GM18867 (cell line): ENCODE measurements around the gene SPAG6.
A peak's percentile ranks its signal among the peaks of the same experiment; 100 is the strongest.
"Not testable (repeated sequence)": the region's sequence is repeated elsewhere in the genome, so short reads cannot be mapped to it uniquely, and the experiment has no call there.

Experiments used
- ATAC-seq: cut with Tn5 transposase; IDR thresholded peaks from one replicate; pipeline ENCODE4 v1.9.1; 2021; ENCODE audit warnings: mild to moderate bottlenecking, moderate library complexity; ENCODE audit not compliant: unreplicated experiment

SPAG6 gene

DNA sequence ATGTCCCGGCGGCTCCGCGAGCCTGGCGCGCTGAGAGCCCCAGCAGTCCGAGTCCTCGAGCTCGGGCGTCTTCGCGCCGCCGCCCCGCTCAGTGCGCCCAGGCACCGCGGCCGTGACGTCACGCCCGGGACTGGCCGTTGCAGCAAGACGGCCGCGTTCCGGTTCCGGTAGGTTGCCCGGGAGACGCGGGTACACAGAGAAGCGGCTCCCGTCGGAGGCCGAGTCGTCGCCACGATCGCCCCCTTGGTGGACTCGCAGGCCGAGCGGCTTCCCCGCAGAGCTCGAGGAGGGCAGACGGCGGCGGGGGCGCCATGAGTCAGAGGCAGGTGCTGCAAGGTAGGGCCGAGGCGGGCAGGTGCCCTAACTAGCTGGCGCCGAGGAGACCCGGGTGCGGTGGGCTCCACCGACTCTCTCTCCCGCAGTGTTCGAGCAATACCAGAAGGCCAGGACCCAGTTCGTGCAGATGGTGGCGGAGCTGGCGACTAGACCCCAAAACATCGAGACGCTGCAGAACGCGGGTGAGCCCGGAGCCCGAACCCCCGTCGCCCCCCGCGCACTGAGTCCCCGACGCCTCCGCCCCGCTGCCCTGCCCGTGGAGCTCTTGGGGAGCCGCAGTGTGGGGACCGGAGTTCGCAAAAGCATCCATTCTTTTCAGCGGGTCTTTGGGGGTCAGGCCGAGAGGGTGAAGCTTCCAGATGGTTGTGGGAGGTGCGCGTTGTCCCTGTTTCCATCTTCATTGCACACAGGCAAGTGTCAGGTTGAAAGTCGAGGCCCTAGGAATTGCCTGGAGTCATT lies at the start of gene SPAG6:
Gene SPAG6 (plus strand): TSS at position 196 of the 795 bp plus-strand sequence. CDS start 116 bp downstream, at position 312.
- no peak for ATAC-seq

GRCh38 chr10:22301193-22301592 lies 44.1 kb upstream of the SPAG6 start:
- no peak for ATAC-seq

DNA sequence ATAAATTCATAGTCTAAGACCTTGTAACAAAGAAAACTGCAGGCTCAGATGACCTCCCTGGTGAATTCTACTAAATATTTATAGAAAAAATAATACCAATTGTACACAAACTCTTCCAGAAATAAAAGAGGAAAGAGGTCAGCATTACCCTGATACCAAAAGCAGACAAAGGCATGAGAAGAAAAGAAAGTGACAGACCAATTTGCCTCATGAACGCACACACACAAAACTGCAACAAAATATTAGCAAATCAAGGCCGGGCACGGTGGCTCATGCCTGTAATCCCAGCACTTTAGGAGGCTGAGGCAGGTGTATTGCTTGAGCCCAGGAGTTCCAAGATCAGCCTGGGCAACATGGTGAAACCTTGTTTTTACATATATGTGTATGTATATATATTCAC lies 41.8 kb upstream of the SPAG6 start:
- no peak for ATAC-seq

- ATAC-seq = no peak
Observed at GRCh38 chr10:22305721-22306120, 39.6 kb upstream of the SPAG6 start.

DNA sequence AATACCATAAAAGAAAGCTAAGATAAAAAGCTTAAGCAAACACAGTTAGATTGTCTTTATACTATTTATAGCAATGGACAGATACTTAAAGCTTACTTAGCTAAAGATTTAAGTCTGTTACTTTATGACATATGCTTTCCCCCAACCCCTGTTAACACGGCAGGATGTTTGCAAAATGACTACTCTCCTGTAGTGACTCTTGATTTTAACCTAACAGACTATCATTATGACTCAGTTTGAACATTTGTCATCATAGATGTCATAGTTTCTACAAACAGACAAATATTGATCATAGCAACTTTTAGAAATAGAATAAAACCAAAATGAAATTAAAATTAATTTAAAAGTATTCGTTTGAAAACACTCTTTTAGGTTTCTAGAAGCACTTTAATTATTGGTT lies 36.9 kb upstream of the SPAG6 start:
- peak; percentile 97 for ATAC-seq

DNA sequence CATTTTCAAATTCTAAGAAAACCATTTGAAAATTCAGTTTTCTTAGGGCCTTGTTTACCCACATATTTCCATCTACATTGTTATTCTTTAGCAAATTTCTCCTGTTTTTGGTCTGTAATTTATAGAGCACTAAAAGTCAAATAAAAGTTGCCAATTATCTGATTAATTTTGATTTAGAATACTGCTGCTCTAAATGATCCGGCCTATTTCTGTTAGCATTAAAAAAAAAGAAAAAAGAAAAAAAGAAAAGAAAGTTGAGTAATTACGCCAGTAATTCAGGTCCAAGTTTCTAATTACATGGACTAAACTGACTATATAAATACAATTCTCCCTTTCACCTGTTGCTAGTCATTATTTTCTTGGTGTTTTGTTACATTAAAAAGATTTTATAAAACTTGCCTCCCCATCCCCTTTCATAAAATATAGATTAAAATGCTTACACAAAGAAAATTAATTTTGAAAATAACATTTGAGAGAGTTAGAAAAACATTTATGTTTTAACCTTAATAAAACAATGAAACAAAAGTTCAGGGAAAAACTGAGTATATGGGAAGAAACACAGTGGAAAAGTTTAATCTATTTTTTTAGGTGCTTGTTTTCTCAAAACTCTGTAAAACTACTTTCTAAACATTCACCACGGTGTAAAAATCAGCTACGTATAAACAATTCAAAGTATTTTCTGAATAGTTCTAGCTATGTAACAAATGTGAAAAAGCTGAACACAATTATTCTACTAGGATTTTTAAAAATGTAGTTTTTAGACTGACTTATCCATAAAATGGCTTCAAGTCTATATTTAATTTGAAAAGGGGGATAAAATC lies 35.9 kb upstream of the SPAG6 start:
- ATAC-seq = no peak

DNA sequence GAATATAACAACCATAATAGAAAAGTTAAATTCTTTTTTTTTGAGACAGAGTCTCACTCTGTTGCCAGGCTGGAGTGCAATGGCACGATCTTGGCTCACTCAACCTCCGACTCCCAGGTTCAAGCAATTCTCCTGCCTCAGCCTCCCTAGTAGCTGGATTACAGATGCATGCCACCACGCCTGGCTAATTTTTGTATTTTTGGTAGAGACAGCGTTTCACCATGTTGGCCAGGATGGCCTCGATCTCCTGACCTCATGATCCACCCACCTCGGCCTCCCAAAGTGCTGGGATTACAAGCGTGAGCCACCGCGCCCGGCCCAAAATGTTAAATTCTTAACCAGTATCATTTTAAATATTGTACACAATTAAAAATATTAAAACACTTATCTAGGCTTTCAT lies 35.3 kb upstream of the SPAG6 start:
- ATAC-seq = not testable (repeated sequence)

- ATAC-seq = no peak
Observed at GRCh38 chr10:22310928-22311327, 34.4 kb upstream of the SPAG6 start.

DNA sequence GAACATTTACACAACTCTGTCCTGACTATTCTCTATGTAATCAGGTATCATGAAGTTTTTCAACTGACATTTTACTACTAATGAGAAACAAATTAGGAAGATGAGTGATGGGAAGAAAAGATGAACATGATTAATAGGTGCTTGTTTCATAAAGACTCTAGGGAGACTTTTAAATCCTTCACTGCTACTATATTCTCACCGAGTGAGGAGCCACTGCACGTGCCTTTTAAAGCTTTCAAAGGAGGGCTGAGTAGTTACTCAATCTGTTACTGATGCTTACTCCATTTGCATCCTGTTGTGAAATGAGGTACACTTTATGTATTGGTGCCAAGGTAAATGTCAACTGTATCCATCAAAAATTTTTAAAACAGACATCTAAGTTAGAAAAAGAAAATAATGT lies 30.4 kb upstream of the SPAG6 start:
- no peak for ATAC-seq

DNA sequence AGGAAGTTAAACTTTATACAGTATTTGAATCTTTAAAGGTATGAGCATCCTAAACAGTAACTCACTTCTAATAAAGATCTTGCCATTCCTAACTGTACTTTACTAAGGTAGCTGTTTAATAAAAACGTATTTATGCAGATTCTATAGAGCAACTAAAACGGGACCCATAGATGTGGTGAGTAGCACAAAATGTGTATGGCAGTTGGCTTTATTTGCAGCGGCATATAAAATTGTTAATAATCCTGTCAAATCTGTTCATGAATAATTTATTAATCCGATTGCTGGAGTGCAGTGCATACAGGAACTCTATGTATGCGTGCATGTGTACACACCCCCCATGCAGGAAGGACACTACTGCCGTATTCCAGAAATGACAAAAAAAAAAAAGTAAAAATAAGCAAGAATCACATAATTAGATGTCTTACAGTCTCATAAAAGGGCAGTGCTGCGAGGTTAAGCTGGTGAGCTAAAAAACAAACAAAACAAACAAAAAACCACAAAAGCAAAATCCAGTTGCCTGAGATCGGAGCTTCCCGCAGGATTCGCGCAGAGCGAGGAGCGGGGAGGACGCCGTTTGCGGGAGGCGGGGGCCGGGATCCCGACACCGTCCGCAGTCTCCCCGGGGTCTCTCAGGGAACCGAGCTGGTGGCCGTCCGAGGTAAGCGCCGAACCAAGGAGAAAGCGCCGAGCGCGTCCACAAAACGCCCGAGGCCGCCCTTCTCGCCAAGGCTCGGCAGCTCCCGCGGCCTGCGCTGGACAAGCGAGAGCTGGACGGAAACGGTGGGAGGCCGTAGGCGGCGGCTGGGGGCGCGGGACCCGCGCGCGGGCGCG lies 29.6 kb upstream of the SPAG6 start:
- peak; percentile 16 for ATAC-seq

GRCh38 chr10:22316286-22317075 lies 28.8 kb upstream of the SPAG6 start, which contains the start of gene COMMD3:
TSS of gene COMMD3 (plus strand) at chr10:22316388. CDS start at chr10:22316418, 30 bp downstream.
- peak; percentile 57 for ATAC-seq

DNA sequence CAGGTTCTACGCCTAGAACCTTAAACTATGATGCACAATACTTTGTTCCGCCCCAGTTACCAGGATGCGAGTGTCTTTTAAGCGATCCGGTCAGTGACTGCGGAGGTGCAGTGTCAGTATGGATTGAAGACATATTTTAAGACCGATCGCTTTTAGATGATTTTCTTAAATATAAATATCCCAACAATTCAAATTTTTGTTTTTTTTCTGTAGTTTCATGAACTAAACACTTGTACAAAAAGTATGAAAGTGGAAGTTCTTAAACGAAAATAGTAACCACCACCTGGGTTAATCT lies 28.3 kb upstream of the SPAG6 start:
- ATAC-seq = peak; percentile 27

- ATAC-seq = no peak
Observed at GRCh38 chr10:22317771-22318565, 27.3 kb upstream of the SPAG6 start.

DNA sequence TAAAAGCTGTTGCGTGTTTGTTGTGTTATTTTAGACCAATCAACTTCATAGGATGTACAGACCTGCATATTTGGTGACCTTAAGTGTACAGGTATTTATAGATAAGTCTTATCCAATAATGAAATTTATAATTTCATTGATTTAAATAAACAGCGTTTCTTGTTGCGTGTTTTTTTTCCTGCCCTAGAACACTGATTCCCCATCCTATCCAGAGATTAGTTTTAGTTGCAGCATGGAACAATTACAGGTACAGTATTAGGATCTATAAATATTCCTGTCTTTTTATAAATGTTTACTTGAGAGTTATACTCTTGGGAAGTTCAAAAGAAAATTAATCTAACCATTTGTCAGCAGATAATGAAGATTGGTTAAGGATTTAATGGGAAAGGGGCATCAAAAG lies 26.5 kb upstream of the SPAG6 start:
- no peak for ATAC-seq

- ATAC-seq = no peak
Observed at GRCh38 chr10:22319547-22319979, 25.7 kb upstream of the SPAG6 start.

DNA sequence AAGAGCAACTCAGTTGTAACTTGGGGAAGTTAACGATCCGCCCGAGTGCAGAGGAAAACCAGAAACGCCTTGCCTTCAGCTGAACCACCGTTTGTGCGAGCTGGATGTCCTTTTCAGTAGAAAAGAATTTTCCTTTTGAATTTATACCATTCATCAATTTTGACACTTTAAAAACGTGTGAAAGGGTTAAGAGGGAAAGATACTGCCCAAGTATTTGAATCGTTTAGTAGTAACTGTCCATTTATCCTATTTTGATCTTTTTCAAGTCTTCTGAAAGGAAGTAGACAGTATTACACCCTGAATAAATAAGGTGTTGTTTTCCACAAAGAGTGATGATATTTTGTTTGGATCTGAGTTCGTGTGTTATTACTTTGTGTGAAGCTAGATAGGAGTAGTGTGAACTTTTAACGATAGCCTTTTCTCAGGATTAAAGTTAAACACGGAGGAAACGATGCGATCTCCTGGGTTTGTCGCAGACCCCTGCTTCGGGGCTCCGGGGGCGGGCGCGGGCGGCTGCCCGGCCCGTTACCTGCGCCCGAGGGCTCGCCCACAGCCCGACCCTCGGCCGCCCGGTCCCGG lies 25.2 kb upstream of the SPAG6 start:
- no peak for ATAC-seq

- ATAC-seq = peak; percentile 27
Observed at GRCh38 chr10:22320591-22321155, 24.6 kb upstream of the SPAG6 start, which contains the start of gene BMI1. TSS of gene BMI1 (plus strand) at chr10:22321099. CDS start at chr10:22326450, 5,351 bp downstream.

- ATAC-seq = peak; percentile 22
Observed at GRCh38 chr10:22321156-22321923, 24.0 kb upstream of the SPAG6 start.
